Calu3 (cell line): ENCODE results near the gene NEK3. TPM values are rescaled to one million over a fixed set of nuclear protein-coding genes. Genes with fewer than 3 reads are reported as not detected.
"Not testable (repeated sequence)": the region's sequence is repeated elsewhere in the genome, so short reads cannot be mapped to it uniquely, and the experiment has no call there.

Experiments used
- BruUV-seq: library from RNA; stranded (reverse); fragments of 400-500 nt; replicated peaks from 2 replicates; lab custom pipeline; 2021; lab: Mats Ljungman, UMichigan
- CTCF ChIA-PET: fragments of 300-600 bp; sonication (Branson Sonifier 250); formaldehyde crosslinking; loops from one replicate; lab custom pipeline; 2022; ENCODE audit warnings: antibody characterized with exemption; lab: Charles Lee
- DNase-seq: peaks from one replicate; pipeline ENCODE4 v3.0.0; 2022
- H3K27ac Mint-ChIP-seq: one replicate; pipeline ENCODE4 v1.8.0; 2022; ENCODE audit warnings: mixed read lengths; ENCODE audit not compliant: unreplicated experiment
- H3K27me3 Mint-ChIP-seq: one replicate; pipeline ENCODE4 v1.8.0; 2022; ENCODE audit warnings: mixed read lengths; ENCODE audit not compliant: unreplicated experiment
- H3K36me3 Mint-ChIP-seq: one replicate; pipeline ENCODE4 v1.8.0; 2022; ENCODE audit warnings: mild to moderate bottlenecking, moderate library complexity, mixed read lengths; ENCODE audit not compliant: insufficient read depth, unreplicated experiment
- H3K4me1 Mint-ChIP-seq: one replicate; pipeline ENCODE4 v1.8.0; 2022; ENCODE audit warnings: mild to moderate bottlenecking, low read depth, mixed read lengths; ENCODE audit not compliant: unreplicated experiment
- H3K4me3 Mint-ChIP-seq: one replicate; pipeline ENCODE4 v1.8.0; 2022; ENCODE audit warnings: mild to moderate bottlenecking, low read depth, moderate library complexity, mixed read lengths; ENCODE audit not compliant: unreplicated experiment
- H3K9me3 Mint-ChIP-seq: one replicate; pipeline ENCODE4 v1.8.0; 2022; ENCODE audit warnings: low read depth, mixed read lengths; ENCODE audit not compliant: unreplicated experiment
- intact Hi-C: fragments of 100-400 bp; cut with micrococcal nuclease; formaldehyde crosslinking; loops from one replicate; pipeline ENCODE4 v1.10.0; 2022; ENCODE audit not compliant: unreplicated experiment
- total RNA-seq: library from RNA; stranded (reverse); gene quantifications from 2 replicates; pipeline ENCODE4 v1.2.3, GENCODE V29; 2022
- TF ChIP-seq, protein P1 (sequence below): fragments of 200-600 bp; IDR thresholded peaks from one replicate; pipeline ENCODE4 v1.8.0; 2022; ENCODE audit warnings: antibody characterized with exemption; ENCODE audit not compliant: unreplicated experiment

NEK3 gene
- total RNA-seq, 1 experiment from 2014 or later, result 2.7 TPM

DNA sequence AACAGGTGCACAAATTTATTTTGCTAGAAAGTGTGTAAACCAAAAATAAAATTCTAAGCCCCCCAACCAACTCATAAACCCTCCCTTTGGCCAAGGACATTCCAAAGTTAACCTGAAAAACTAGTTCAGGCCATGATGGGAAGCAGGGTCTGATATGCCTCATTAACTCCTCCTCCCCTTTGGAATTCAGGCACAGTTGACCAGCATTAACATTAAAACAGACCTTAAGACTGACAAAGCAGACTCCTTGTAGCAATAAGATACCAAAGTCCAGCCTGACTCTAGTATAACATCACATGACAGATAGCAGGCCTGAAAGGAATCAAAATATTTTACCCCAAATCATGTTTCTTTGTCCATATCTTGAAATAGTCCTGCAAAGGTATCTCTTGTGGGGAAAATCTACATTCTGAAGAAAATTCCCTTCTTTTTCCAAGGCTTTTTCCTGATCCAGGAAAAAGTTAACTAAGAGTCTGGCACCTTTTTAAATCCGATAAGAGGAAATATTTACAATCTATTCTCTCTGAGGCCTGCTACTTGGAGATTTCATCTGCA, 50.2 kb downstream of the NEK3 start:
- peaks cover 4% of the 10 kb centered on the region for H3K27me3 Mint-ChIP-seq
- intact Hi-C loops, result no loop called here
- H3K4me3 Mint-ChIP-seq, result no peak overlapping the region
- H3K9me3 Mint-ChIP-seq, result no peaks in the 10 kb centered on the region
- TF ChIP-seq, protein P1, sequence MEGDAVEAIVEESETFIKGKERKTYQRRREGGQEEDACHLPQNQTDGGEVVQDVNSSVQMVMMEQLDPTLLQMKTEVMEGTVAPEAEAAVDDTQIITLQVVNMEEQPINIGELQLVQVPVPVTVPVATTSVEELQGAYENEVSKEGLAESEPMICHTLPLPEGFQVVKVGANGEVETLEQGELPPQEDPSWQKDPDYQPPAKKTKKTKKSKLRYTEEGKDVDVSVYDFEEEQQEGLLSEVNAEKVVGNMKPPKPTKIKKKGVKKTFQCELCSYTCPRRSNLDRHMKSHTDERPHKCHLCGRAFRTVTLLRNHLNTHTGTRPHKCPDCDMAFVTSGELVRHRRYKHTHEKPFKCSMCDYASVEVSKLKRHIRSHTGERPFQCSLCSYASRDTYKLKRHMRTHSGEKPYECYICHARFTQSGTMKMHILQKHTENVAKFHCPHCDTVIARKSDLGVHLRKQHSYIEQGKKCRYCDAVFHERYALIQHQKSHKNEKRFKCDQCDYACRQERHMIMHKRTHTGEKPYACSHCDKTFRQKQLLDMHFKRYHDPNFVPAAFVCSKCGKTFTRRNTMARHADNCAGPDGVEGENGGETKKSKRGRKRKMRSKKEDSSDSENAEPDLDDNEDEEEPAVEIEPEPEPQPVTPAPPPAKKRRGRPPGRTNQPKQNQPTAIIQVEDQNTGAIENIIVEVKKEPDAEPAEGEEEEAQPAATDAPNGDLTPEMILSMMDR, result no peak
- peaks cover 8% of the 10 kb centered on the region for H3K4me1 Mint-ChIP-seq
- no TSS peak for BruUV-seq
- no peak overlapping the region for H3K27ac Mint-ChIP-seq
- CTCF ChIA-PET, result no interaction called here
- no peaks in the 10 kb centered on the region for H3K36me3 Mint-ChIP-seq
- no peak for DNase-seq

DNA sequence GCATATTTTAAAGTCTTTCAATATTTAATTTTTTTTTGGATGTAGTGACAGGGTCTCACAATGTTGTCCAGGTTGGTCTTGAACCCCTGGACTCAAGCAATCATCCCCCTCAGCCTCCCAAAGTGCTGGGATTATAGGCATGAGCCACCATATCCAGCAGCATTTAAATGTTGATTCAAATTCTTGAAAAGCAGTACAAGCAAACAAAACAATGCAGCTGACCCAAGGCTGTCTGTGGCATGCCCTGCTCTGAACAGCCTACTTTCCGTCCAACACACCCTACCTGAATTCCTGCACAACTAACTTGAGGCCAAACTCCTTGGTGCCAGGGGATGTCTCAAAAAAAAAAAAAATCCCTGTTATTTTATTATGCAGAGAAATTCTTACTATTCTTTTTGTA, 53.6 kb downstream of the NEK3 start:
- no TSS peak for BruUV-seq
- CTCF ChIA-PET, result interaction anchor here (0.7 kb wide), 1 partner anchor 738 kb away, joined by 3 read pairs; no protein-coding TSS in a partner anchor
- no peak overlapping the region for H3K4me3 Mint-ChIP-seq
- no peaks in the 10 kb centered on the region for H3K27me3 Mint-ChIP-seq
- H3K27ac Mint-ChIP-seq, result peak overlapping the region; percentile 96
- no peaks in the 10 kb centered on the region for H3K9me3 Mint-ChIP-seq
- H3K36me3 Mint-ChIP-seq, result no peaks in the 10 kb centered on the region
- DNase-seq, result no peak
- TF ChIP-seq, protein P1, result no peak
- H3K4me1 Mint-ChIP-seq, result peaks cover 8% of the 10 kb centered on the region
- intact Hi-C loops, result no loop called here

DNA sequence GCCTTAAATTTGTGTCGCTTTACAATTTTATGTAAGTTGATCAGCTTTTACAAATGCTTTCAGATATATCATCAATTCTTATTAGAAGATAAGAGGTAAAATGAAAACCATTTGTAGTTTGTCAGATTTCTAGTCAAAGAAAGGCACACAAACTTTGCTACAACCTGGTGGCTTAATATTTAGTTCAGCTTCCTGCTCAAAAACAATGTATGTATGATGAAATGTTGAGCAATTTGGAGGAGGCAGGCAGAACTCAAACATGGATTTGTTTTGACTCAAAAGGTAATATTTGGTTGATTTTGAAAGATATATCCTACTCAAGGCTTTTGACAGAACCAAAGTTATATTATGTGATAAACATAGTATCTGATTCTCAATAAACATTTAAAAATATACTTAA, 54.8 kb downstream of the NEK3 start:
- intact Hi-C loops, result no loop called here
- Mint-ChIP-seq H3K27me3 (no peaks in the 10 kb centered on the region), H3K36me3 (no peaks in the 10 kb centered on the region), H3K27ac (peak overlapping the region; percentile 96), H3K4me1 (peaks cover 8% of the 10 kb centered on the region), H3K4me3 (no peak overlapping the region), H3K9me3 (no peaks in the 10 kb centered on the region)
- no TSS peak for BruUV-seq
- TF ChIP-seq, protein P1, result no peak
- no peak for DNase-seq
- CTCF ChIA-PET, result interaction anchor here (1.4 kb wide), 1 partner anchor 23 kb away, joined by 3 read pairs; no protein-coding TSS in a partner anchor

DNA sequence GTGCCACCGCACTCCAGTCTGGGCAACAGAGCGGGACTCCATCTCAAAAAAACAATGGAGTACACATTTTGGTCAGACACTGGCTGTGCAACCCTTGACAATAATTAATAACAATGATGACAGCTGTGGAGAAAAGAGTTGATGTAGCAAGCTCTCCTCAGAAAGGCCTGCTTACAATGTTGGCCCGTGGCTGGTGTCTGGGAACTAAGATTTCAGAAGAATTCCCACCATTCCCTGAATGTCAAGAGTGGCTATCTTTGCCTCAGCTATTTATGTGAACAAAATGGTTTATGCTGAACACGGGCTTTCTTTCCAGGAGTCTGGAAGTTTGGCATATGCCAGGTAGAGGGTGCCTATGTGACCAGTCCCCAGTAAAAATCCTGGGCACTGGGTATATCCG, 56.0 kb downstream of the NEK3 start:
- no peak for DNase-seq
- intact Hi-C loops, result no loop called here
- BruUV-seq, result no TSS peak
- peaks cover 8% of the 10 kb centered on the region for H3K4me1 Mint-ChIP-seq
- no peak overlapping the region for H3K27ac Mint-ChIP-seq
- CTCF ChIA-PET, result no interaction called here
- H3K36me3 Mint-ChIP-seq, result no peaks in the 10 kb centered on the region
- H3K27me3 Mint-ChIP-seq, result no peaks in the 10 kb centered on the region
- no peaks in the 10 kb centered on the region for H3K9me3 Mint-ChIP-seq
- H3K4me3 Mint-ChIP-seq, result no peak overlapping the region
- TF ChIP-seq, protein P1, result no peak

DNA sequence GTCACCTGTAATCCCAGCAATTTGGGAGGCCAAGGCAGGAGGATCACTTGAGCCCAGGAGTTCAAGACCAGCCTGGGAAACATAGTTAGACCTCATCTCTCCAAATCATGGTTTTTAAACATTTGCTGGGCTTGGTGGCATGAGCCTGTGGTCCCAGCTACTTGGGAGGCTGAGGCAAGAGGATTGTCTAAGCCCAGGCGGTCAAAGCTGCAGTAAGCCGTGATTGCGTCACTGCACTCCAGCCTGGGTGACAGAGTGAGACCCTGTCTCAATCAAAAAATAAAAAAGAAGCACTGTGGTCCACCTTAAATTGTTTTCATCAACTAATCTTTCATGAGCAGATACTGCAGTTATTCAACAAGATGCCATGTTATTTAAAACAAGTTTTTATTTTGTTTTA, 57.0 kb downstream of the NEK3 start:
- H3K36me3 Mint-ChIP-seq, BruUV-seq, H3K27me3 Mint-ChIP-seq, CTCF ChIA-PET, DNase-seq, H3K9me3 Mint-ChIP-seq, H3K4me3 Mint-ChIP-seq, H3K4me1 Mint-ChIP-seq, intact Hi-C loops, H3K27ac Mint-ChIP-seq: not testable (repeated sequence)
